Suprapubic skin (tissue), 4 donors: ENCODE data around the gene ACAA2. TPM values are rescaled to one million over a fixed set of nuclear protein-coding genes. Genes with fewer than 3 reads are reported as not detected.
"Not testable (repeated sequence)": the region's sequence is repeated elsewhere in the genome, so short reads cannot be mapped to it uniquely, and the experiment has no call there.

ENCODE experiments used
- DNase-seq, 2 donors: peaks; one replicate each; pipeline ENCODE4 v3.0.0-alpha.2; 2019; ENCODE audit warnings: low spot score in 2 of 2
- H3K27ac ChIP-seq: fragments of 200-600 bp; sonication (generic); one replicate; pipeline ENCODE4 v1.5.1; 2019
- H3K27me3 ChIP-seq: fragments of 200-600 bp; sonication (generic); one replicate; pipeline ENCODE4 v1.5.1; 2019
- H3K36me3 ChIP-seq: fragments of 200-600 bp; sonication (generic); one replicate; pipeline ENCODE4 v1.5.1; 2019
- H3K4me1 ChIP-seq: fragments of 200-600 bp; sonication (generic); one replicate; pipeline ENCODE4 v1.5.1; 2019
- H3K4me3 ChIP-seq: fragments of 200-600 bp; sonication (generic); one replicate; pipeline ENCODE4 v1.5.1; 2019; ENCODE audit warnings: mild to moderate bottlenecking
- H3K9me3 ChIP-seq: fragments of 200-600 bp; sonication (generic); one replicate; pipeline ENCODE4 v1.5.1; 2019
- EP300 ChIP-seq: sonication (generic); formaldehyde crosslinking; IDR thresholded peaks from one replicate; pipeline ENCODE4 v1.6.1; 2017; ENCODE audit warnings: antibody characterized with exemption
- POLR2A ChIP-seq, 2 donors: fragments of 450-650 bp; IDR thresholded peaks; one replicate each; pipeline ENCODE4 v1.6.1; 2017; ENCODE audit warnings: antibody characterized with exemption in 2 of 2, mild to moderate bottlenecking in 2 of 2, moderate library complexity in 2 of 2
- POLR2AphosphoS5 ChIP-seq, 3 donors: sonication (generic); formaldehyde crosslinking; IDR thresholded peaks; one replicate each; pipeline ENCODE4 v1.6.1; 2017; ENCODE audit warnings: antibody characterized with exemption in 3 of 3
- WGBS: methylation state at CpG from one replicate; pipeline ENCODE4 v1.1.5; 2018; 5-methylcytosine and 5-hydroxymethylcytosine counted together
- total RNA-seq, 4 donors: library from RNA; depleted of rRNA; stranded (reverse); fragments of >200 nt; gene quantifications; one replicate each; pipeline ENCODE4 v1.1.0, GENCODE V29; 2016
- TF ChIP-seq, protein P1 (sequence below), 2 donors: fragments of 200-600 bp in 1 of 2; fragments of 450-650 bp in 1 of 2; sonication (generic) in 1 of 2; IDR thresholded peaks; one replicate each; pipeline ENCODE4 v1.5.1; 2016 to 2019; ENCODE audit warnings: antibody characterized with exemption in 2 of 2, mild to moderate bottlenecking in 1 of 2, moderate library complexity in 1 of 2

The ACAA2 gene
- total RNA-seq, 4 donors from 2014 or later = 22.0 to 40.6 (median 27.9) TPM

DNA sequence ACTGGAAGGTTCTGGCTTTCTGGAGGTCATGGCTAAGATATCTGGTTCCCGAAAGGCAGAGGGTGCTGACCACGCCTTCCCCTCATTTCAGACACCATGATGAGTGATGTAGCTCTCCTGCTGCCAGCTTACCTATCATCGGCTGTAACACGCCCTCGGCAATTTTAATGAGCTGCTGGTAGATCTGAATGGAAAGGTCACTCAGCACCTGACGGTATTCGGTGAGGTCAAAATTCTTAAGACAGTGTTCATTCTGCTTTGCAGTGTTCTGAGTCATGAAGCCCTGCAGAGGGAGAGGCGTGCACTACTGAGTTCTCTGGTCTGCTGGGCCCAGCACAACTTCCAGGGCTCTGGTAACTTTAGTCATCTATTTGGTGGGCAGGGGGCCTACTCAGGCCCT lies 25.7 kb upstream of the ACAA2 start:
- no peak overlapping the region for H3K27ac ChIP-seq
- H3K4me1 ChIP-seq = no peaks in the 10 kb centered on the region
- no peak for DNase-seq
- no peak overlapping the region for H3K4me3 ChIP-seq
- no peaks in the 10 kb centered on the region for H3K27me3 ChIP-seq
- H3K9me3 ChIP-seq = no peaks in the 10 kb centered on the region
- 94% methylated on average over 8 of the region's 8 CpGs for WGBS
- TF ChIP-seq POLR2A (IDR thresholded peaks at IDR 0.05) = no peak
- TF ChIP-seq, protein P1, sequence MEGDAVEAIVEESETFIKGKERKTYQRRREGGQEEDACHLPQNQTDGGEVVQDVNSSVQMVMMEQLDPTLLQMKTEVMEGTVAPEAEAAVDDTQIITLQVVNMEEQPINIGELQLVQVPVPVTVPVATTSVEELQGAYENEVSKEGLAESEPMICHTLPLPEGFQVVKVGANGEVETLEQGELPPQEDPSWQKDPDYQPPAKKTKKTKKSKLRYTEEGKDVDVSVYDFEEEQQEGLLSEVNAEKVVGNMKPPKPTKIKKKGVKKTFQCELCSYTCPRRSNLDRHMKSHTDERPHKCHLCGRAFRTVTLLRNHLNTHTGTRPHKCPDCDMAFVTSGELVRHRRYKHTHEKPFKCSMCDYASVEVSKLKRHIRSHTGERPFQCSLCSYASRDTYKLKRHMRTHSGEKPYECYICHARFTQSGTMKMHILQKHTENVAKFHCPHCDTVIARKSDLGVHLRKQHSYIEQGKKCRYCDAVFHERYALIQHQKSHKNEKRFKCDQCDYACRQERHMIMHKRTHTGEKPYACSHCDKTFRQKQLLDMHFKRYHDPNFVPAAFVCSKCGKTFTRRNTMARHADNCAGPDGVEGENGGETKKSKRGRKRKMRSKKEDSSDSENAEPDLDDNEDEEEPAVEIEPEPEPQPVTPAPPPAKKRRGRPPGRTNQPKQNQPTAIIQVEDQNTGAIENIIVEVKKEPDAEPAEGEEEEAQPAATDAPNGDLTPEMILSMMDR (IDR thresholded peaks at IDR 0.05) = no peak
- no peak for TF ChIP-seq EP300
- TF ChIP-seq POLR2AphosphoS5 (IDR thresholded peaks at IDR 0.05) = no peak
- no peaks in the 10 kb centered on the region for H3K36me3 ChIP-seq

DNA sequence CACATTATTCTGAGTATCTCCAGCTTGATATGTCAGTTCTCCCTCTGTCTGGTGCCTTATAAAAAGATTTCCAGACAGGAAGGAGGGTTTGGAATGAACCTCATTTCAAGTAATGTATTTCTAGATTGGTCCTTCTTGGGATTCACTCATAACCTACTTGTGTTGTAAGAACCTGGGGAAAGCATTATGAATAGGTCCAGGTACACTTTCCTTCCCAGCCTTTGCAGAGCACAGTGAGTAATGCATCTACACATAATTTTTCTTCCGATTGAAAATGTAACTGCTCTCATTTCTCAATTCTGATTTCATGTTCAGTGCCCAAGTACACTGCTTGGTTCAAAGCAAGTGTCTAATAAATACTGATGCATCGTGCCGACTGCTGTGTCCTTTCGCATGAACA lies 25.0 kb upstream of the ACAA2 start:
- H3K36me3 ChIP-seq = no peaks in the 10 kb centered on the region
- H3K9me3 ChIP-seq = no peaks in the 10 kb centered on the region
- no peak overlapping the region for H3K27ac ChIP-seq
- no peak for TF ChIP-seq EP300
- TF ChIP-seq POLR2A (IDR thresholded peaks at IDR 0.05) = no peak
- no peak for TF ChIP-seq POLR2AphosphoS5 (IDR thresholded peaks at IDR 0.05)
- TF ChIP-seq, protein P1 (IDR thresholded peaks at IDR 0.05) = no peak
- DNase-seq = no peak
- H3K27me3 ChIP-seq = no peaks in the 10 kb centered on the region
- no peaks in the 10 kb centered on the region for H3K4me1 ChIP-seq
- 94% methylated on average over 4 of the region's 4 CpGs for WGBS
- H3K4me3 ChIP-seq = no peak overlapping the region

DNA sequence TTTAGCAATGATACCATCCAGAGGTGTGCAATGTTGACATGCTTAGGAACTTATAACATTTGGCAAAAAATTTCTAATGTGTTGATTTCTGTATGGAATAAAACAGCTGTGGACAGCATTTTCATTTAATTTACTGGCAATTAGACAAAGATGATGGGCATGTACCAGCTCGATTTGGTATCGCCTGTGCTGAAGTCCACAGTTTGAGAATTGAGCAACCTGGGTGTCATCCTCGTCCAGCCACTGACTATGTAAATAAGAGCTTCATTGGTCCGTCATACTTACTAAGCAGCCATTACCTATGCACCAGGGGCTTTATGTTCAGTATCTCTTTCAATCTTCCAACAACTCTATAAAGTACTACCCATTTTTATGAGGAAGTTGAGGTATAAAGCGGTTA lies 24.6 kb upstream of the ACAA2 start:
- no peak overlapping the region for H3K4me3 ChIP-seq
- H3K36me3 ChIP-seq = no peaks in the 10 kb centered on the region
- 81% methylated on average over 5 of the region's 5 CpGs for WGBS
- H3K9me3 ChIP-seq = no peaks in the 10 kb centered on the region
- no peak overlapping the region for H3K27ac ChIP-seq
- DNase-seq = no peak
- H3K4me1 ChIP-seq = no peaks in the 10 kb centered on the region
- TF ChIP-seq POLR2AphosphoS5 (IDR thresholded peaks at IDR 0.05) = no peak
- no peak for TF ChIP-seq POLR2A (IDR thresholded peaks at IDR 0.05)
- TF ChIP-seq EP300 = no peak
- TF ChIP-seq, protein P1 (IDR thresholded peaks at IDR 0.05) = no peak
- H3K27me3 ChIP-seq = no peaks in the 10 kb centered on the region

DNA sequence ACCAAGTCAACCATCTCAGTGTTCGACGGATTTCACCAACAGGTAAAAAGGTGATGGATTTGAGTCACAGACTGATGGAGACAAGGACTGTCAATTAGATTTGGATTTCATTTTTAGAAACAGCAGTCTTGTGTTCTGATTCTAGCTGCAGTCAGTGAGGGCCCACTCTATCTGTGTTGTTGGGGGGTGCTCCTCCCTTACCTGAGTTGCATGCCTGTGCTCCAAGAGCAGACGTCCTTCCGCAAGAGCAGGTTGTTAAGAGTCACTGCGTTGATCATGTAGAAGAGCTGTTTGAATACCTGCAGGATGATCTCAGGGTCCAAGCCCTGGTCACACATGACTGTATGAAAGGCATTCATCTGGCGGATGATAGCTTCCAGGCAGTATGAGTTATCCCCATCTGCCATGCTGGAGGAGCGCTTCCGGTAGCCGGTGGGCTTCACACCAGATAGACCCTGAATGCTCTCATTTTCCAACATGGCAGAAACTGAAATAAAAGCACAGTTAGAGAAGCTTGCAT lies 24.0 kb upstream of the ACAA2 start:
- 97% methylated on average over 5 of the region's 9 CpGs for WGBS
- not testable (repeated sequence) for H3K9me3 ChIP-seq, H3K27me3 ChIP-seq, H3K4me1 ChIP-seq, H3K36me3 ChIP-seq, DNase-seq, H3K4me3 ChIP-seq, H3K27ac ChIP-seq

DNA sequence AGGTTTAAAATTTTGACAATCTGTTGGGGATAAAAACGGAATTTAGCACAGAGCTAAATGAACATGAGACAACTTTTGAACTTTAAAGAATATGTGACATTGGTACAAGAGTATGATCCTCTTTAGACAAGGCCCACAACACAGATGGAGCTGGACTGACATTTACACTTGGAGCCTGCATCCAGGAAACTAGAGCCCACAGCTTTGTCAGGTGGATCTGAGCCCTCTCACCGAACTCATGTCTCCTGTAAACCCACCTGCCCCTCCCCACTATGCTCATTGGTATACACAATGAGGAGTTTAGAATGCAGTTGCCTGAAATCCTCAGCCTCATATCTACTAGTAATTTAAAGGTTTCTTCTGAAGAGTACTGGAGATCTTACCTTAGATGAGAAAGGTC lies 22.1 kb upstream of the ACAA2 start:
- H3K4me3 ChIP-seq = no peak overlapping the region
- H3K27me3 ChIP-seq = no peaks in the 10 kb centered on the region
- WGBS = 90% methylated on average over 2 of the region's 2 CpGs
- TF ChIP-seq EP300 = no peak
- TF ChIP-seq POLR2A (IDR thresholded peaks at IDR 0.05) = no peak
- TF ChIP-seq, protein P1 (IDR thresholded peaks at IDR 0.05) = no peak
- no peak for TF ChIP-seq POLR2AphosphoS5 (IDR thresholded peaks at IDR 0.05)
- no peak overlapping the region for H3K27ac ChIP-seq
- DNase-seq = no peak
- H3K9me3 ChIP-seq = no peaks in the 10 kb centered on the region
- H3K36me3 ChIP-seq = no peaks in the 10 kb centered on the region
- no peaks in the 10 kb centered on the region for H3K4me1 ChIP-seq

DNA sequence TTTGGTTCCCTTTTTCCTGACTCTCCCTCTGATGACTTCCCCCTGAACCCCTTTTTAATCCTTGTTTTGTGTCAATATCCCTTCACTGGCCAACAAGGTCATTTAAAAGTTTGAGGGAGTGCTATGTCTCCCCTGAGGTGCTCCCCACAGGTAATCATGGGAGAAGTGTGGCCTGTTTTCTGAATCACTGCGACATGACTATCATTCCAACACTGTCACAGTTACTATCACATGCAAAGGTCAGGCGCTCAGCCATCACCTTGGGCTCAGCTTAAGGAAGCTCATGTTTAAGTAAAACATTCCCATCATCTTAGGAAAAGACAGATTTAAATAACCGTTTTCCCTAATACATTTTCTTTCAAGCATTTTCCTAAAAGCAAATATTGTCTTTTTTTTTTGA lies 20.9 kb upstream of the ACAA2 start:
- Histone ChIP-seq H3K27me3 (no peaks in the 10 kb centered on the region), H3K27ac (no peak overlapping the region), H3K36me3 (no peaks in the 10 kb centered on the region), H3K9me3 (no peaks in the 10 kb centered on the region), H3K4me1 (no peaks in the 10 kb centered on the region), H3K4me3 (no peak overlapping the region)
- 24% methylated on average over 3 of the region's 3 CpGs for WGBS
- DNase-seq = no peak
- TF ChIP-seq POLR2A (IDR thresholded peaks at IDR 0.05) (no peak), POLR2AphosphoS5 (IDR thresholded peaks at IDR 0.05) (no peak), EP300 (no peak)
- TF ChIP-seq, protein P1 (IDR thresholded peaks at IDR 0.05) = no peak
